Measurements from ENCODE around the gene PRSS22. TPM values are rescaled to one million over a fixed set of nuclear protein-coding genes. Genes with fewer than 3 reads are reported as not detected.

PRSS22 gene
- total and polyA plus RNA-seq, 2 experiments from 2014 or later: 1.3 to 2.0 TPM

GRCh38 chr16:2898831-2899563 is 41.0 kb upstream of the PRSS22 start:
- Histone ChIP-seq H4K20me1 (replicated peaks; ENCODE audit: insufficient read depth) (no peaks in the 10 kb centered on the region), H2AFZ (no peak overlapping the region), H3K4me1 (ENCODE audit: insufficient read depth) (no peaks in the 10 kb centered on the region; the same call in 1 of the 2 replicates), H3K36me3 (ENCODE audit: insufficient read depth) (no peaks in the 10 kb centered on the region), H3K4me3 (no peak overlapping the region), H3K27ac (ENCODE audit: low read depth) (no peak overlapping the region), H3K9me2 (ENCODE audit: insufficient read depth) (no peaks in the 10 kb centered on the region), H3F3A (replicated peaks; ENCODE audit: low read depth) (0 out of 2 replicates have a peak, but pooled peaks cover 4% of the 10 kb centered on the region), H3K79me2 (replicated peaks; ENCODE audit: insufficient read depth) (no peaks in the 10 kb centered on the region), H3K4me2 (no peak overlapping the region), H3K27me3 (ENCODE audit: insufficient read depth) (no peaks in the 10 kb centered on the region)
- Mint-ChIP-seq H3K9me3 (no peaks in the 10 kb centered on the region), H3K4me1 (peaks cover 3% of the 10 kb centered on the region; the same call in 2 of the 3 replicates), H3K4me3 (no peak overlapping the region), H3K27ac (no peak overlapping the region), H3K36me3 (ENCODE audit: low read depth) (no peaks in the 10 kb centered on the region; the same call in 2 of the 3 replicates), H3K27me3 (ENCODE audit: insufficient read depth, low read depth, poor library complexity) (peaks cover 14% of the 10 kb centered on the region)
- TF ChIP-seq CREB1 (CRISPR knock-in tag; IDR thresholded peaks at IDR 0.05; ENCODE audit: low read depth) (no peak), REST (IDR thresholded peaks at IDR 0.05; ENCODE audit: unreplicated experiment) (no peak)
- ATAC-seq (no peak), DNase-seq (ENCODE audit: low spot score) (no peak)

- Histone ChIP-seq H3K4me2 (no peak overlapping the region), H3K36me3 (ENCODE audit: insufficient read depth) (no peaks in the 10 kb centered on the region), H3K9me2 (ENCODE audit: insufficient read depth) (no peaks in the 10 kb centered on the region), H3K4me3 (no peak overlapping the region), H3K27ac (ENCODE audit: low read depth) (no peak overlapping the region), H4K20me1 (replicated peaks; ENCODE audit: insufficient read depth) (no peaks in the 10 kb centered on the region), H3K27me3 (ENCODE audit: insufficient read depth) (no peaks in the 10 kb centered on the region), H2AFZ (no peak overlapping the region), H3K79me2 (replicated peaks; ENCODE audit: insufficient read depth) (no peaks in the 10 kb centered on the region), H3K4me1 (ENCODE audit: insufficient read depth) (no peaks in the 10 kb centered on the region), H3F3A (replicated peaks; ENCODE audit: low read depth) (no peaks in the 10 kb centered on the region; the same call in 1 of the 2 replicates)
- Mint-ChIP-seq H3K27ac (no peak overlapping the region), H3K9me3 (no peaks in the 10 kb centered on the region), H3K36me3 (ENCODE audit: low read depth) (no peaks in the 10 kb centered on the region; the same call in 2 of the 3 replicates), H3K4me3 (no peak overlapping the region), H3K27me3 (ENCODE audit: insufficient read depth, low read depth, poor library complexity) (peaks cover 8% of the 10 kb centered on the region), H3K4me1 (no peaks in the 10 kb centered on the region)
- DNase-seq (ENCODE audit: low spot score) (no peak), ATAC-seq (no peak)
- TF ChIP-seq ZNF331 (CRISPR knock-in tag; IDR thresholded peaks at IDR 0.05; ENCODE audit: low read depth) (no peak), POLR2AphosphoS5 (IDR thresholded peaks at IDR 0.05; ENCODE audit: low read depth) (no peak), EZH2 (IDR thresholded peaks at IDR 0.05; ENCODE audit: low read depth, unreplicated experiment) (no peak), STAT1 (IDR thresholded peaks at IDR 0.05; ENCODE audit: unreplicated experiment) (no peak)
Observed at GRCh38 chr16:2897110-2897509, 39.1 kb upstream of the PRSS22 start.

All from GM23338 (cell line).